Peyer's patch (tissue), 4 donors: ENCODE measurements around the gene GPR176. TPM values are rescaled to one million over a fixed set of nuclear protein-coding genes. Genes with fewer than 3 reads are reported as not detected.
A peak's percentile ranks its signal among the peaks of the same experiment; 100 is the strongest.

Source experiments
- DNase-seq, 3 donors: peaks; one replicate each; pipeline ENCODE4 v3.0.0-alpha.2; 2017 to 2019
- H3K27ac ChIP-seq, 4 donors: fragments of 200-600 bp; sonication (generic); one replicate each; pipeline ENCODE4 v1.5.1; 2016 to 2019
- H3K27me3 ChIP-seq, 2 donors: fragments of 200-600 bp; sonication (generic); one replicate each; pipeline ENCODE4 v1.5.1; 2019
- H3K36me3 ChIP-seq, 3 donors: fragments of 200-600 bp; sonication (generic); one replicate each; pipeline ENCODE4 v1.5.1; 2016 to 2019
- H3K4me1 ChIP-seq, 4 donors: fragments of 200-600 bp; sonication (generic); one replicate each; pipeline ENCODE4 v1.5.1; 2016 to 2019
- H3K4me3 ChIP-seq, 4 donors: fragments of 200-600 bp; sonication (generic); 1 replicate in 3 of 4; 2 replicates in 1 of 4; pipeline ENCODE4 v1.5.1; 2016 to 2019; ENCODE audit warnings: mild to moderate bottlenecking in 1 of 4
- H3K9me3 ChIP-seq, 4 donors: fragments of 200-600 bp; sonication (generic); one replicate each; pipeline ENCODE4 v1.5.1; 2016 to 2019; ENCODE audit warnings: mild to moderate bottlenecking in 1 of 4
- CTCF ChIP-seq, 6 experiments: fragments of 450-650 bp in 4 of 6; fragments of 200-600 bp in 2 of 6; sonication (generic) in 1 of 6; IDR thresholded peaks; one replicate each; pipeline ENCODE4 v1.5.1; 2017 to 2019; ENCODE audit warnings: antibody characterized with exemption in 6 of 6, mild to moderate bottlenecking in 3 of 6, moderate library complexity in 1 of 6
- POLR2A ChIP-seq, 2 donors: fragments of 450-650 bp; IDR thresholded peaks; one replicate each; pipeline ENCODE4 v1.5.1; 2017; ENCODE audit warnings: antibody characterized with exemption in 2 of 2, mild to moderate bottlenecking in 2 of 2, moderate library complexity in 2 of 2
- total RNA-seq, 4 donors: library from RNA; depleted of rRNA; stranded (reverse); fragments of >200 nt; gene quantifications; one replicate each; pipeline ENCODE4 v1.1.0, GENCODE V29; 2016

Gene GPR176
- total RNA-seq, 4 donors from 2014 or later: 0.88 to 4.3 (median 3.1) TPM

GRCh38 chr15:39770748-39771689, 149.0 kb downstream of the GPR176 start:
- no peak overlapping the region for H3K4me3 ChIP-seq
- peak overlapping the region in 3 of 4 donors; percentile 8 to 55 (median 53) for H3K27ac ChIP-seq
- TF ChIP-seq CTCF (IDR thresholded peaks at IDR 0.05) (no peak), POLR2A (IDR thresholded peaks at IDR 0.05) (no peak)
- no peaks in the 10 kb centered on the region for H3K27me3 ChIP-seq
- H3K36me3 ChIP-seq: no peaks in the 10 kb centered on the region
- H3K9me3 ChIP-seq: no peaks in the 10 kb centered on the region
- H3K4me1 ChIP-seq: no peaks in the 10 kb centered on the region
- no peak for DNase-seq

GRCh38 chr15:39767921-39768320, 152.1 kb downstream of the GPR176 start:
- TF ChIP-seq POLR2A (IDR thresholded peaks at IDR 0.05) (no peak), CTCF (IDR thresholded peaks at IDR 0.05) (no peak)
- Histone ChIP-seq H3K9me3 (no peaks in the 10 kb centered on the region), H3K27me3 (no peaks in the 10 kb centered on the region), H3K36me3 (no peaks in the 10 kb centered on the region), H3K27ac (no peak overlapping the region), H3K4me1 (no peaks in the 10 kb centered on the region), H3K4me3 (no peak overlapping the region)
- no peak for DNase-seq

- Histone ChIP-seq H3K27me3 (no peaks in the 10 kb centered on the region), H3K27ac (no peak overlapping the region), H3K36me3 (no peaks in the 10 kb centered on the region), H3K4me1 (no peaks in the 10 kb centered on the region), H3K9me3 (no peaks in the 10 kb centered on the region), H3K4me3 (no peak overlapping the region)
- DNase-seq: no peak
- TF ChIP-seq CTCF (IDR thresholded peaks at IDR 0.05) (no peak), POLR2A (IDR thresholded peaks at IDR 0.05) (no peak)
Measured at GRCh38 chr15:39761006-39761405, 159.1 kb downstream of the GPR176 start.

- Histone ChIP-seq H3K36me3 (no peaks in the 10 kb centered on the region), H3K4me1 (no peaks in the 10 kb centered on the region), H3K9me3 (no peaks in the 10 kb centered on the region), H3K4me3 (no peak overlapping the region), H3K27me3 (no peaks in the 10 kb centered on the region), H3K27ac (no peak overlapping the region)
- no peak for DNase-seq
- TF ChIP-seq CTCF (IDR thresholded peaks at IDR 0.05) (peak; percentile 62 to 82 (median 70)), POLR2A (IDR thresholded peaks at IDR 0.05) (no peak)
Measured at GRCh38 chr15:39756806-39757522, 163.1 kb downstream of the GPR176 start.

- Histone ChIP-seq H3K9me3 (no peaks in the 10 kb centered on the region), H3K4me1 (peaks cover 0 to 3% (median 0%) of the 10 kb centered on the region in 4 donors), H3K27ac (no peak overlapping the region), H3K36me3 (no peaks in the 10 kb centered on the region), H3K4me3 (no peak overlapping the region), H3K27me3 (no peaks in the 10 kb centered on the region)
- no peak for TF ChIP-seq POLR2A (IDR thresholded peaks at IDR 0.05)
- no peak for TF ChIP-seq CTCF (IDR thresholded peaks at IDR 0.05)
- DNase-seq: no peak
Measured at GRCh38 chr15:39752991-39753390, 167.1 kb downstream of the GPR176 start.
